ENCODE measurements around the gene KIF2A.

Gene KIF2A

GRCh38 chr5:62331921-62332320, 25.9 kb downstream of the KIF2A start:
- DNase-seq, result no peak

- DNase-seq, result no peak
These were observed 27.3 kb downstream of the KIF2A start for GRCh38 chr5:62333250-62333794.

- no peak for DNase-seq
These were observed 28.1 kb downstream of the KIF2A start for GRCh38 chr5:62334082-62334481.

GRCh38 chr5:62340392-62340791, 34.4 kb downstream of the KIF2A start:
- peak in 1 of 2 donors; percentile 12 for DNase-seq

- DNase-seq, result no peak
These were observed 35.0 kb downstream of the KIF2A start for GRCh38 chr5:62340979-62341378.

- peak in 1 of 2 donors; percentile 16 for DNase-seq
These were observed 35.9 kb downstream of the KIF2A start for GRCh38 chr5:62341783-62342475.

GRCh38 chr5:62342476-62342837, 36.5 kb downstream of the KIF2A start:
- no peak for DNase-seq

GRCh38 chr5:62343428-62343827, 37.4 kb downstream of the KIF2A start:
- no peak for DNase-seq

- no peak for DNase-seq
These were observed 40.7 kb downstream of the KIF2A start for GRCh38 chr5:62346748-62347147.

GRCh38 chr5:62347928-62348327, 41.9 kb downstream of the KIF2A start:
- DNase-seq, result no peak

GRCh38 chr5:62348723-62349481, 42.9 kb downstream of the KIF2A start:
- DNase-seq, result no peak

- DNase-seq, result peak in 1 of 2 donors; percentile 71
These were observed 48.2 kb downstream of the KIF2A start for GRCh38 chr5:62354028-62354874.

GRCh38 chr5:62362701-62363100, 56.7 kb downstream of the KIF2A start:
- no peak for DNase-seq

- DNase-seq, result no peak
These were observed 63.0 kb downstream of the KIF2A start for GRCh38 chr5:62369039-62369438.

GRCh38 chr5:62371409-62371808, 65.4 kb downstream of the KIF2A start:
- no peak for DNase-seq

- DNase-seq, result no peak
These were observed 66.6 kb downstream of the KIF2A start for GRCh38 chr5:62372600-62372999.

- no peak for DNase-seq
These were observed 67.4 kb downstream of the KIF2A start for GRCh38 chr5:62373382-62373781.

GRCh38 chr5:62374090-62374489, 68.1 kb downstream of the KIF2A start:
- DNase-seq, result no peak

- no peak for DNase-seq
These were observed 69.6 kb downstream of the KIF2A start for GRCh38 chr5:62375627-62376026.

- DNase-seq, result no peak
These were observed 70.1 kb downstream of the KIF2A start for GRCh38 chr5:62376064-62376463.

- no peak for DNase-seq
These were observed 79.1 kb downstream of the KIF2A start for GRCh38 chr5:62385131-62385530.

GRCh38 chr5:62385816-62386400, 79.9 kb downstream of the KIF2A start:
- DNase-seq, result no peak

- DNase-seq, result no peak
These were observed 80.8 kb downstream of the KIF2A start for GRCh38 chr5:62386824-62387223.

Data from CD4-positive, alpha-beta T cell treated with Interferon alpha-2 for 1 hour (primary cell).